Measurements from ENCODE around the gene FCRL1. TPM values are rescaled to one million over a fixed set of nuclear protein-coding genes. Genes with fewer than 3 reads are reported as not detected.

The FCRL1 gene
- total RNA-seq: not detected in 2 replicates

GRCh38 chr1:157819896-157820295, at the start of gene FCRL1:
FCRL1 (minus strand) TSS chr1:157820120; CDS start chr1:157820037, 83 bp downstream.

GRCh38 chr1:157841708-157842107, 21.8 kb upstream of the FCRL1 start, which contains the start of gene CD5L:
CD5L (minus strand) TSS chr1:157841808; CDS start chr1:157841701, 107 bp downstream.

GRCh38 chr1:157776971-157777391, 42.9 kb downstream of the FCRL1 start, which contains the start of gene FCRL2:
FCRL2 (minus strand) TSS chr1:157777132; CDS start chr1:157777073, 59 bp downstream.

Other genes with a start within 250 kb of the FCRL1 start
- not detected in 2 replicates for gene FCRL4, start 222.0 kb downstream of the FCRL1 start, total RNA-seq
- gene FCRL3, start 119.4 kb downstream of the FCRL1 start, total RNA-seq: not detected in 2 replicates
- gene FCRL2, start 43.0 kb downstream of the FCRL1 start, total RNA-seq: not detected in 2 replicates
- not detected in 2 replicates for gene CD5L, start 21.7 kb upstream of the FCRL1 start, total RNA-seq
- gene KIRREL1, start 173.5 kb upstream of the FCRL1 start, total RNA-seq: 22.6 and 22.9 TPM in 2 replicates

All from mammary microvascular endothelial cell (primary cell).